AG04449 (cell line): ENCODE data around the gene GTF3C1.
"Not testable (repeated sequence)": the region's sequence is repeated elsewhere in the genome, so short reads cannot be mapped to it uniquely, and the experiment has no call there.

Experiments
- CTCF ChIA-PET: fragments of 350-600 bp; formaldehyde crosslinking; extraction: SDS; loops from one replicate; lab custom pipeline; 2021; ENCODE audit warnings: antibody characterized with exemption; lab: Yijun Ruan, JAX
- POLR2A ChIA-PET: fragments of 400-600, 350-600 bp; formaldehyde crosslinking; extraction: SDS; loops from one replicate; lab custom pipeline; 2020; ENCODE audit warnings: antibody characterized with exemption, inconsistent platforms; lab: Yijun Ruan, JAX
- DNase-seq: peaks from one replicate; pipeline ENCODE4 v3.0.0-alpha.2; 2010; ENCODE audit warnings: low read depth, low spot score
- H3K4me3 ChIP-seq: 2 replicates; pipeline ENCODE4 v1.5.1; 2011; ENCODE audit warnings: low read depth, mild to moderate bottlenecking, control low read depth, low read length
- TF ChIP-seq, protein P1 (sequence below): IDR thresholded peaks from one replicate; pipeline ENCODE4 v1.5.1; 2011; ENCODE audit warnings: mild to moderate bottlenecking, moderate library complexity, low read length, control low read depth, inconsistent platforms; ENCODE audit not compliant: insufficient read depth; ENCODE audit errors: missing control alignments

The GTF3C1 gene

DNA sequence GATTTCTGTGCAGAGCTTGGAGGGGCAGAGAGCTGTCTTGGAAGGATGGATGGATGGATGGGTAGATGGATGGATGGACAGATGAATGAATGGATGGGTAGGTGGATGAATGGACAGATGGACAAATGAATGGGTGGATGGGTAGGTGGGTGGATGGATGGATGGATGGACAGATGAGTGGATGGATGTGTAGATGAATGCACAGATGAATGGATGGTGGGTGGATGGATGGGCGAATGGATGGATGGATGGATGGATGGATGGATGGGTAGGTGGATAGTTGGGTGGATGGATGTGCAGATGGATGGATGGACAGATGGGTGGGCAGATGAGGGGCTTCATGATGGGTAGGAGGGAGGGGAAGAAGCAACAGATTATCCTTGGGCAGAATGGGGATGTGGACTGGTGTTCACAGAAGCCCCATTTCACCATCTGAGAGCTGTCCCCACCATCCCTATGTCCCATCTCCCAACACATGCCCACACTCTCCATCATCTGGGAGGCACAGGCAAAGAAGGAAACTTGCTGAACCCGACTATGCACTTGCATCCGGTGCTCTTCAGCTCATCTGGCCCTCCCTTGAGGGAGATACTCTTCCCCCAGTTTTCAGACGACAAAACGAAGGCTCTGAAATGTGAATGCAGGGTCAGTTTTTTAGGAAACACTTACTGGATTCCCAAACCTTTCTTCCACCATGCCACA, 90.6 kb downstream of the GTF3C1 start:
- CTCF ChIA-PET = interaction anchor here (1.0 to 4.5 kb wide), 9 partner anchors 8 to 313 kb away, joined by 3 to 37 read pairs (median 4); no protein-coding TSS in a partner anchor
- no peak for DNase-seq
- POLR2A ChIA-PET = no interaction called here
- H3K4me3 ChIP-seq = no peak overlapping the region
- TF ChIP-seq, protein P1, sequence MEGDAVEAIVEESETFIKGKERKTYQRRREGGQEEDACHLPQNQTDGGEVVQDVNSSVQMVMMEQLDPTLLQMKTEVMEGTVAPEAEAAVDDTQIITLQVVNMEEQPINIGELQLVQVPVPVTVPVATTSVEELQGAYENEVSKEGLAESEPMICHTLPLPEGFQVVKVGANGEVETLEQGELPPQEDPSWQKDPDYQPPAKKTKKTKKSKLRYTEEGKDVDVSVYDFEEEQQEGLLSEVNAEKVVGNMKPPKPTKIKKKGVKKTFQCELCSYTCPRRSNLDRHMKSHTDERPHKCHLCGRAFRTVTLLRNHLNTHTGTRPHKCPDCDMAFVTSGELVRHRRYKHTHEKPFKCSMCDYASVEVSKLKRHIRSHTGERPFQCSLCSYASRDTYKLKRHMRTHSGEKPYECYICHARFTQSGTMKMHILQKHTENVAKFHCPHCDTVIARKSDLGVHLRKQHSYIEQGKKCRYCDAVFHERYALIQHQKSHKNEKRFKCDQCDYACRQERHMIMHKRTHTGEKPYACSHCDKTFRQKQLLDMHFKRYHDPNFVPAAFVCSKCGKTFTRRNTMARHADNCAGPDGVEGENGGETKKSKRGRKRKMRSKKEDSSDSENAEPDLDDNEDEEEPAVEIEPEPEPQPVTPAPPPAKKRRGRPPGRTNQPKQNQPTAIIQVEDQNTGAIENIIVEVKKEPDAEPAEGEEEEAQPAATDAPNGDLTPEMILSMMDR = no peak

GRCh38 chr16:27458258-27458657, 91.5 kb downstream of the GTF3C1 start:
- TF ChIP-seq, protein P1 = no peak
- ChIA-PET CTCF (interaction anchor here (1.1 to 4.5 kb wide), 7 partner anchors 9 to 254 kb away, joined by 3 to 37 read pairs (median 4); no protein-coding TSS in a partner anchor), POLR2A (no interaction called here)
- no peak for DNase-seq
- H3K4me3 ChIP-seq = no peak overlapping the region

- CTCF ChIA-PET = interaction anchor here (1.3 to 4.5 kb wide), 6 partner anchors 10 to 302 kb away, joined by 3 to 37 read pairs (median 8); no protein-coding TSS in a partner anchor
- H3K4me3 ChIP-seq, DNase-seq, POLR2A ChIA-PET: not testable (repeated sequence)
These were observed 92.2 kb downstream of the GTF3C1 start for GRCh38 chr16:27457605-27457900.

DNA sequence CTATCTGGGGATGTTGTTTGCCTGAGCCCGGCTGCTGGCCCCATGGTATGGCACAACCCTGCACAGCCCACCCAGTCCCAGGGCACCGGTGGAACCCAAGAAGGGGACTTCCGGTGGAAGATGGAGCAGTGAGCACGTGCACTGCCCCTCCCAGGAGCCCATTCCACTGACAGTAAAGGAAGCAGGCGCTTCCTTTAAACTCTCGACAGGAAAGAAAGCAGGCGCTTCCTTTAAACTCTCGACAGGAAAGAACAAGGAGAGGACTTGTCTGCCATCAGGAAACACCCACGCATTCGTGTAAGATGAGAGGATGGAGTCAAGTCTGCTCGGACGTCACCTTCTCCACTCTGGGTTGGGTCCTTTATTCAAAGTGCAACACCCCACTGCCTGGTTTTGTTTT, 94.0 kb downstream of the GTF3C1 start:
- ChIA-PET CTCF (interaction anchor here (0.6 to 5.4 kb wide), 10 partner anchors 9 to 346 kb away, joined by 3 to 30 read pairs (median 3); no protein-coding TSS in a partner anchor), POLR2A (interaction anchor here (0.6 kb wide), 1 partner anchor 14 kb away, joined by 4 read pairs; no protein-coding TSS in a partner anchor)
- DNase-seq = no peak
- TF ChIP-seq, protein P1 = no peak
- H3K4me3 ChIP-seq = no peak overlapping the region

DNA sequence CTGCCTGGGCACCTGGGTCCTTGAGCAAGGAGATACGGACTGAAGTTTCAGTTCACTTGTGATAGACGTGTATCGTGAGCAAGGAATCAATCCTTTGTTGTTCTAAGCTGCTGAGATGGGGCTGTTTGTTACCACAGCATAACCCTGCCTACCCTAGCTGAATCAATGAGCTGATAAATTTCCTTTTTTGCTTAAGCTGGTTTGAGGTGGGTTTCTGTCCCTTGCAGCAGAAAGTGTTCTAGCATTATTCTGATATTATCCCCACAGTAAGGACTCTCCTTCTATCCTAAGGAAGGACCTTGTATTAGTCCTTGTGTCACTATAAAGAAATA, 96.3 kb downstream of the GTF3C1 start:
- DNase-seq = no peak
- H3K4me3 ChIP-seq = no peak overlapping the region
- ChIA-PET POLR2A (no interaction called here), CTCF (interaction anchor here (0.9 to 5.4 kb wide), 4 partner anchors 13 to 343 kb away, joined by 3 to 30 read pairs (median 4); no protein-coding TSS in a partner anchor)
- TF ChIP-seq, protein P1 = no peak

DNA sequence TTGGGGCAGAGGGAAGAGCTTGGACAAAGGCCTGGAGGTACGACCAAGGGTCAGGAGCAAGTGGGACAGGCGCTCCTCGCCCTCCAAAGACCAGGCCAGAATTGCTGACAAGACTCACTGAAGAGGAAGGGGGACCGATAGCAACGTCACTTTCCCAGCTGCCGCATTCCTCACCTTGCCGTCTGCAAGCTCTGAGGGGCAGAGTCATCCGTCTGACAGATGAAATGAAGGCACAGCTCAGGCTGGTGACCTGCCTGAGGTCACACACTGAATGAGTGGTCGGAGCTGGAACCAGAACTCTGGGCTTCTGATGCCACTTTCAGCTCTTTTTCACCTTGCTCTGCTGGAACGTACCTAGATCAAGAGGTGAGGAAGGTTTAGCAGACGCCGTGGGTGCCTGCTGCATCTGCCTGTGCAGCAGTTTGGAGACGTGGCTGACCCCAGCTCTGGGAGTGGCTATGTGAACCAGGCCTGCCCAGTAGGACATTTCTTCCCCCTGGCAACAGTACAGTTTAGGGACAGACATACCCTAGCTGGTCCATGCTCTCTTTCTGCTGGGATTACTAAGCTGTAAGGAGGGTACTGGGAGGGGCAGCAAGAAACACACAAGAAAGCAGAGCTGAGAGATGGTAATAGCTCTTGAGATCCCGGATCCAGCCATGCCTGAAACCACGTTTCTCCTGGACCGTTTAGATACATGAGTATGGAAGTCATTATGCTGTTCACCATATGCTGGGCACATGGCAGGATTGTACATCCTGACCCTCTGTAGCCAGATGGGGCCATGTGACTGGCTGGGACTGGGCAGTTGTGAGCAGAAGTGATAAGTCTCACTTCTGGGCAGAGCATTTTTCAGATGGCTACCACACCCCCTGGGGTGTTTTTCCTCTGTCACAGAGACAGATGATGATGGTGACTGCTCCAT, 96.9 kb downstream of the GTF3C1 start:
- TF ChIP-seq, protein P1 = no peak
- DNase-seq = no peak
- ChIA-PET CTCF (interaction anchor here (0.9 to 5.4 kb wide), 6 partner anchors 9 to 343 kb away, joined by 3 to 30 read pairs (median 5); no protein-coding TSS in a partner anchor), POLR2A (no interaction called here)
- H3K4me3 ChIP-seq = no peak overlapping the region
